BLaER1 treated with 17β-estradiol and CSF1 and Interleukin-3, amounts not matched to agents 10 nM and 100 nM (cell line): ENCODE data around the gene SEMG2.

ENCODE experiments used
- H3K27ac ChIP-seq, 11 experiments: shearing (Covaris generic); formaldehyde crosslinking; 2 replicates each; pipeline ENCODE4 v1.8.1; 2022
- H3K27me3 ChIP-seq, 11 experiments: shearing (Covaris generic); formaldehyde crosslinking; 2 replicates each; pipeline ENCODE4 v1.8.1; 2022
- H3K36me3 ChIP-seq, 11 experiments: shearing (Covaris generic); formaldehyde crosslinking; 2 replicates each; pipeline ENCODE4 v1.8.1; 2022
- H3K4me1 ChIP-seq, 10 experiments: shearing (Covaris generic); formaldehyde crosslinking; 2 replicates each; pipeline ENCODE4 v1.8.1; 2022
- H3K4me2 ChIP-seq, 11 experiments: shearing (Covaris generic); formaldehyde crosslinking; 2 replicates each; pipeline ENCODE4 v1.8.1; 2022
- H3K4me3 ChIP-seq, 10 experiments: shearing (Covaris generic); formaldehyde crosslinking; 2 replicates each; pipeline ENCODE4 v1.8.1; 2022
- H3K9ac ChIP-seq, 11 experiments: shearing (Covaris generic); formaldehyde crosslinking; 2 replicates each; pipeline ENCODE4 v1.8.1; 2022
- H3K9me3 ChIP-seq, 11 experiments: shearing (Covaris generic); formaldehyde crosslinking; replicated peaks in 1 of 11; 2 replicates each; pipeline ENCODE4 v1.8.1; 2022
- H4K20me1 ChIP-seq, 11 experiments: shearing (Covaris generic); formaldehyde crosslinking; 2 replicates each; pipeline ENCODE4 v1.8.1; 2022
- Cebpa-rat ChIP-seq, 11 experiments: shearing (Covaris generic); IDR thresholded peaks; 2 replicates each; pipeline ENCODE4 v1.8.1; 2022

Gene SEMG2

GRCh38 chr20:45189067-45189609 lies 32.0 kb upstream of the SEMG2 start:
- Histone ChIP-seq H3K9ac (no peak overlapping the region), H3K36me3 (no peaks in the 10 kb centered on the region), H3K27ac (no peak overlapping the region), H3K4me2 (no peak overlapping the region), H3K4me3 (no peak overlapping the region), H3K9me3 (no peaks in the 10 kb centered on the region), H3K27me3 (no peaks in the 10 kb centered on the region), H4K20me1 (no peaks in the 10 kb centered on the region), H3K4me1 (no peaks in the 10 kb centered on the region)
- no peak for TF ChIP-seq Cebpa-rat (IDR thresholded peaks at IDR 0.05)

- TF ChIP-seq Cebpa-rat (IDR thresholded peaks at IDR 0.05), result no peak
- Histone ChIP-seq H3K27ac (no peak overlapping the region), H3K27me3 (no peaks in the 10 kb centered on the region), H4K20me1 (no peaks in the 10 kb centered on the region), H3K9me3 (no peaks in the 10 kb centered on the region), H3K4me3 (no peak overlapping the region), H3K4me1 (no peaks in the 10 kb centered on the region), H3K36me3 (no peaks in the 10 kb centered on the region), H3K9ac (no peak overlapping the region), H3K4me2 (no peak overlapping the region)
Observed at GRCh38 chr20:45189861-45190260, 31.3 kb upstream of the SEMG2 start.

- H3K27me3 ChIP-seq, result no peaks in the 10 kb centered on the region
- TF ChIP-seq Cebpa-rat (IDR thresholded peaks at IDR 0.05), result no peak
Observed at GRCh38 chr20:45191926-45192325, 29.2 kb upstream of the SEMG2 start.

GRCh38 chr20:45193331-45193730 lies 27.8 kb upstream of the SEMG2 start:
- no peak for TF ChIP-seq Cebpa-rat (IDR thresholded peaks at IDR 0.05)
- H3K9ac ChIP-seq, result no peak overlapping the region
- no peaks in the 10 kb centered on the region for H3K27me3 ChIP-seq
- no peak overlapping the region for H3K4me2 ChIP-seq
- no peaks in the 10 kb centered on the region for H3K36me3 ChIP-seq
- no peaks in the 10 kb centered on the region for H4K20me1 ChIP-seq
- H3K4me1 ChIP-seq, result no peaks in the 10 kb centered on the region
- H3K9me3 ChIP-seq, result peaks cover 0 to 5% (median 0%) of the 10 kb centered on the region in 11 experiments; a peak in 4 of 22 replicates
- no peak overlapping the region for H3K4me3 ChIP-seq
- H3K27ac ChIP-seq, result no peak overlapping the region

More at GRCh38 chr20:45191926-45192325, 29.2 kb upstream of the SEMG2 start:
- H3K27ac ChIP-seq, result no peak overlapping the region
- H3K4me1 ChIP-seq, result no peaks in the 10 kb centered on the region
- no peaks in the 10 kb centered on the region for H4K20me1 ChIP-seq
- H3K36me3 ChIP-seq, result no peaks in the 10 kb centered on the region
- H3K9ac ChIP-seq, result no peak overlapping the region
- H3K4me2 ChIP-seq, result no peak overlapping the region
- H3K4me3 ChIP-seq, result no peak overlapping the region
- H3K9me3 ChIP-seq, result peaks cover 0 to 5% (median 0%) of the 10 kb centered on the region in 11 experiments; a peak in 4 of 22 replicates

GRCh38 chr20:45206725-45207124 lies 14.4 kb upstream of the SEMG2 start, which contains the start of gene SEMG1:
SEMG1 (plus strand) TSS chr20:45207033; CDS start chr20:45207054, 21 bp downstream.
- Histone ChIP-seq H3K4me1 (no peaks in the 10 kb centered on the region; a peak in 1 of 20 replicates), H3K9ac (no peak within 1 kb of the TSS), H4K20me1 (no peaks in the 10 kb centered on the region), H3K9me3 (peaks cover 0 to 6% (median 0%) of the 10 kb centered on the region in 11 experiments; a peak in 5 of 22 replicates), H3K4me3 (no peak within 1 kb of the TSS), H3K4me2 (no peak within 1 kb of the TSS), H3K27ac (no peak within 1 kb of the TSS), H3K27me3 (no peaks in the 10 kb centered on the region), H3K36me3 (no peaks in the 10 kb centered on the region)
- no peak for TF ChIP-seq Cebpa-rat (IDR thresholded peaks at IDR 0.05)

- no peak for TF ChIP-seq Cebpa-rat (IDR thresholded peaks at IDR 0.05)
- no peaks in the 10 kb centered on the region for H3K36me3 ChIP-seq
- H4K20me1 ChIP-seq, result no peaks in the 10 kb centered on the region
- H3K4me2 ChIP-seq, result no peak overlapping the region
- no peak overlapping the region for H3K9ac ChIP-seq
- H3K9me3 ChIP-seq, result no peaks in the 10 kb centered on the region
- H3K4me3 ChIP-seq, result no peak overlapping the region
- H3K4me1 ChIP-seq, result no peaks in the 10 kb centered on the region; a peak in 1 of 20 replicates
- no peak overlapping the region for H3K27ac ChIP-seq
- H3K27me3 ChIP-seq, result no peaks in the 10 kb centered on the region
Observed at GRCh38 chr20:45209924-45210323, 11.2 kb upstream of the SEMG2 start.

GRCh38 chr20:45211569-45212474 lies 9.4 kb upstream of the SEMG2 start:
- Histone ChIP-seq H3K9me3 (no peaks in the 10 kb centered on the region), H3K36me3 (no peaks in the 10 kb centered on the region), H3K4me3 (no peak overlapping the region), H3K9ac (no peak overlapping the region), H4K20me1 (no peaks in the 10 kb centered on the region), H3K4me2 (no peak overlapping the region), H3K4me1 (no peaks in the 10 kb centered on the region; a peak in 1 of 20 replicates), H3K27me3 (no peaks in the 10 kb centered on the region), H3K27ac (no peak overlapping the region)
- TF ChIP-seq Cebpa-rat (IDR thresholded peaks at IDR 0.05), result no peak

GRCh38 chr20:45212836-45213235 lies 8.3 kb upstream of the SEMG2 start:
- H3K9me3 ChIP-seq, result no peaks in the 10 kb centered on the region
- no peak overlapping the region for H3K9ac ChIP-seq
- H3K36me3 ChIP-seq, result no peaks in the 10 kb centered on the region
- no peak for TF ChIP-seq Cebpa-rat (IDR thresholded peaks at IDR 0.05)
- H3K4me1 ChIP-seq, result no peaks in the 10 kb centered on the region; a peak in 1 of 20 replicates
- H3K4me3 ChIP-seq, result no peak overlapping the region
- no peaks in the 10 kb centered on the region for H3K27me3 ChIP-seq
- H3K4me2 ChIP-seq, result no peak overlapping the region
- H4K20me1 ChIP-seq, result no peaks in the 10 kb centered on the region
- no peak overlapping the region for H3K27ac ChIP-seq

GRCh38 chr20:45218124-45218523 lies 3.0 kb upstream of the SEMG2 start:
- H3K9ac ChIP-seq, result no peak overlapping the region
- H3K27ac ChIP-seq, result no peak overlapping the region
- no peak for TF ChIP-seq Cebpa-rat (IDR thresholded peaks at IDR 0.05)
- no peak overlapping the region for H3K4me3 ChIP-seq
- no peaks in the 10 kb centered on the region for H3K27me3 ChIP-seq
- H3K36me3 ChIP-seq, result no peaks in the 10 kb centered on the region
- no peaks in the 10 kb centered on the region for H3K4me1 ChIP-seq
- no peaks in the 10 kb centered on the region for H3K9me3 ChIP-seq
- no peak overlapping the region for H3K4me2 ChIP-seq
- no peaks in the 10 kb centered on the region for H4K20me1 ChIP-seq
